HK-2 (cell line): ENCODE data around the gene ARCN1.

Source experiments
- DNase-seq: peaks from one replicate; pipeline ENCODE4 v3.0.0-alpha.2; 2018; ENCODE audit not compliant: unreplicated experiment

Gene ARCN1

GRCh38 chr11:118636569-118637290 lies 64.5 kb downstream of the ARCN1 start:
- no peak for DNase-seq

DNA sequence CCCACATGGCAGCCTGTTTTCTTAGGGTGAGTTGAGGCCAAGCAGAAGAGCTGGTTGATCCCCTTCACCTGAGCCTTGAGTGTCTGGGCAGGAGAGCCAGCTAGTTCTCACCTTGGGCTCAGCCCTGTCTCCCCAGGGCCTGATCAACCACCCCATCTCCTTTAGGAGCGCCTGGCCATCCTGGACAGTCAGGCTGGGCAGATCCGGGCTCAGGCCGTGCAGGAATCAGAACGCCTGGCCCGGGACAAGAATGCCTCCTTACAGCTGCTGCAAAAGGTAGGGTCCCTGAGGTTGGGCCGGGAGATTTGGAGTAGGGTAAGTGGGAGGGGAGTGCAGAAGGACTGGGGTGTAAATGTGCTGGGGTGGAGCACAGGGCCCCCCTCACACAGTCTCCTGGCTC lies 66.5 kb downstream of the ARCN1 start:
- DNase-seq = no peak

- DNase-seq = no peak
Measured at GRCh38 chr11:118639899-118640298, 67.7 kb downstream of the ARCN1 start.

DNA sequence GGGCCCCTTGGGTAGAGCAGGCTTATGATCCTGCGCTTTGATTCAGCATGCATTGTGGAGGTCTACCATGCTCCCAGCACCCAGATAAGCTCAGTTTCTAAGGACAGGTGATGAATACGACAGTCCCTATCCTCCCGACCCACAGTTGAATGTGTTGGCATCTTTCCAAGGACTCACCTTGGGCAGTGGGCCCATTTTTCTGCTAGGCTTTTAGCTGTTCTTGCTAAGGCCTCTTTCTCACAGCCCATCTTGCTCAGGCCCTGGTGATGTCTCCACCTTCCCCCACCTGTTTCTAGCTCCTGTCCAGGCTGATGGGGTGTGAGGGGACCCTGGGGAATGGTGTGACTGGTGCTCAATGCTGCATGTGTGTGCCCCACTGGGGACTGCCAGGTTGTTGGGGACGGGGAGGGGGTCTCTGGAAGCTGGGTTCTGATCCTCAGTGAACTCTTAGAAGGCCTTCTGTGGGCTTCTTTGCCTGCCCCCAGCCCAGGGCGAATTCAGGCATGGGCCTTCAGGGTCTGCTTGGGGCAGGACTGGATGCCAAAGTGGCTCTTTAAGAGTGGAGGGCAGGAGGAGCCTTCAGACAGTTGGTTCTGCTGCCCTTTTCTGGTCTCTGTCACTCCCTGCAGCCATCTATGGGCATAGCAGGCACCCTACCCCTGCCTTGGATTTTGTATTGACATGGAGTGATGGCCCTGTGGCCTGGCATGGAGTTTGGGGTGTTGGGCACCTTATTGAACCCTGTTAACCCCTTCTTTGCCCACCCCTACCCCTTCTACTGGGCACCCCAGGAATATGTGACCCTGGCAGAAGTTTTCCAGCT lies 68.3 kb downstream of the ARCN1 start:
- DNase-seq = no peak

GRCh38 chr11:118641397-118642019 lies 69.3 kb downstream of the ARCN1 start:
- DNase-seq = no peak

- no peak for DNase-seq
Measured at GRCh38 chr11:118643142-118643994, 71.2 kb downstream of the ARCN1 start.

GRCh38 chr11:118643995-118644345 lies 71.8 kb downstream of the ARCN1 start:
- no peak for DNase-seq

DNA sequence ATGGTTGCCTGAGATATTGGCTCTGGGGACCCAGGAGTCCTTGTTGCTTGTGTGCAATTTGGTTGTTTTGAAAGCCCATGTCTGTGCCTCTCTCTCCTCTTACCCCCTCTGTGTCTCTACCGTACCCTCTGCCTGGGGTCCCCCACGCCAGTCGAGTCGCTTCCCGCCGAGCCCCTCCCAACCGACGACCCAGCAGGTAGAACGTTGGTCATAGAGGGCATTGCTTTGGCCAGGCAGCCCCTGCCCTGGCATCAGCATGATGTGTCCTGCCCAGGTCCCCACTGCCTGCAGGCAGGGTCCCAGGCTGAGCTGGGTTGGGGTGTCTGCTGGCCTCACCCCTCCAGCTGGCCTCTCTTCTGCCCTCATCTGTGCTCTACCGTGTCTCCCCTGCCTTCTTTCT lies 72.3 kb downstream of the ARCN1 start:
- DNase-seq = no peak

GRCh38 chr11:118645066-118645715 lies 73.0 kb downstream of the ARCN1 start:
- no peak for DNase-seq

DNA sequence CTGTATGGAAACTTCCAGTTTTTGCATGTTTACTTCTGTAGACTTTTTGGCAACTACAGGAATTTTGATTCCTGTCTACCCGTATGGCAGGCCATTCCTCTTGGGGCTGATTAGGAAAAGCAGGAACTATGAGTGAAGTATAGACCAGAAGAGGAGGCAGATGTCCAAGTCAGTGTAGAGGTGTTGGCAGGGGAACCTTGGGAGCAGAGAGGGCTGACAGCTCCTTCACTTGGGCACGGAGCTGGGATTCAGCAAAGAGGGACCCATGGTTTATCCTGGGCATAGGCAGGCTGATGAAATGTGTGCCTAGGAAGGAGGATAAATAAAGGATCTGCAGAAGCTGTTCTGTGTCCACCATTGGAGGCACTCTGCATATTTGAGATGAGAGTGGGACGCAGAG lies 74.2 kb downstream of the ARCN1 start:
- no peak for DNase-seq

- DNase-seq = no peak
Measured at GRCh38 chr11:118648291-118648690, 76.1 kb downstream of the ARCN1 start.

DNA sequence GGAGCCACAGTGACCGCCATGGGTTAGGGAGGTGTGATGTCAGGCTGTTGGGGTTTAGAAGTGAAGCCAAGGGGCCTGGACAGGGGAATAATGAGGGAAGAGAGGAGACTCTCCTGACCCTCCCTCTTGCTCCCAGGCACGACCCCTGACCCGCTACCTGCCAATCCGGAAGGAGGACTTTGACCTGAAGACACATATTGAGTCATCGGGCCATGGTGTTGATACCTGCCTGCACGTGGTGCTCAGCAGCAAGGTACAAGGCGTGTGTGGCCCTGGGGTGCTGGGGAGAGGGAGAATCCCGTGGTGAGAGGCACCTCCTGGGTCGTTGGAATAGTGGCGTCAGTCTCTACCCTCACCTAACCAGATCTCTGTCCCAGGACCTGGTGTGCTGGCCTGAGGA lies 77.7 kb downstream of the ARCN1 start:
- no peak for DNase-seq

DNA sequence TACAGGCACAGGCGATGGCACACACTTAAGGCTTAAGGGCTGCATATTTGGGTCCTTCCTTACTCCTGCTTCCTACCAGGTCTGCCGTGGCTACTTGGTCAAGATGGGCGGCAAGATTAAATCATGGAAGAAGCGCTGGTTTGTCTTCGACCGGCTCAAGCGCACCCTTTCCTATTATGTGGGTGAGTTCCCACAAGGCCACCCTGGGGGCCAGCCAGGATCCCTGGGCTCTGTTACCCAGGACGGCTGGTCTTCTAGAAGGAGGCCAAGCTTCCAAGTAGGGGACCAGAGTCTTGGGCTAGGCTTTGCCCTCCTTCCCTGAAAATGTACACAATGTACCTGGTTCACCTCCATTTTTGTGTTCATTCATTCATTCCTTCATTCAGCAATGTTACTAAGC lies 78.2 kb downstream of the ARCN1 start:
- no peak for DNase-seq

DNA sequence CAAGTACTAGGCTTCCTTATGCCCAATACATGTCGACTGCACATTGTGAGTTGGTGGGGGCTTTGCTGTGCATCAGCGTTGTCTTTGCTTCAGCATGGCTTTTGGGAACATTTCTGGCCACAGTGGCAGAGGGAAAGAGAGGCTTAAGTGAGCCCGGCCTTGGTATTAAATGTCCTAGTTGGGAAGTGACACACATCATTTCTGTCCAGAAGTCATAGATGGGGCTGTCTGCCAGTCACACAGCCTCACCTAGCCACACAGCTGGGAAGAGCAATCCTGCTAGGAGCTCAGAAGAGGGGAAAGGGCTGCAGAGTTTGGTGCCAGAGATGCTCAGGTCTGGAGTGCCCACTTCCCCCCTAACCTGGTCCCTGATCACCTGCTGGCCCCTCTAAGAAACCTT lies 79.6 kb downstream of the ARCN1 start:
- DNase-seq = no peak
